Ecto neural progenitor cell (in vitro differentiated cells): ENCODE data around the gene OTC.

Experiments
- DNase-seq: peaks from one replicate; pipeline ENCODE4 v3.0.0-alpha.2; 2018; ENCODE audit warnings: low spot score

OTC gene

DNA sequence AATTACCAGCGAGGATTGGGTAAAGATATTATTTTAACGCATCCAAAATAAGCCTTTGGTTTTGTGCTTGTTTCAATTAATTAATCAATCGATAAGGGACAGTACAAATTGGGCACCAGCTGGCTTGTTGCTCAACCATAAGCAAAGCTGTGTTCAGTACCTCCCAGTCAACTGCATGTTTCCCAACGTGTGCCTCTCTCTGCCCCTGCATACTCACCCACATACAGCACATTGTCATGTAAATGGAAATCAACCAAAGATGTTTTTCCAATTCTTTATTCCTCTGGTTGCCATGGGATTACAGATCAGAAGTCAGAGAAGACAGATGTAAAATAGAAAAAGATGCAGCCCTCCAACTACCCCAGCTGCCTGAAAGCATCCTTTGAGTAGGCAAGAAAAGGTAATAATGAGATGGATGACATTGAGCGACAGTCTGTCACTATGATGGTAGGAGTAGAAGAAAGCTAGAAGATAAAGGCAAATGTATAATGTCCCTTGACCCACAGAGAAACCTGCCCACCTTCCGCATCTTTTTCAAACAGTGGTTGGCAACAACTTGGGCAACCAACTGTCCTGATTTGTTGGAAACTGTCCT, 116.3 kb downstream of the OTC start:
- no peak for DNase-seq
